ENCODE measurements around the gene CDYL2. TPM values are rescaled to one million over a fixed set of nuclear protein-coding genes. Genes with fewer than 3 reads are reported as not detected.

The CDYL2 gene
- total and polyA plus RNA-seq, 5 donors = 0.77 to 5.1 (median 3.4) TPM

DNA sequence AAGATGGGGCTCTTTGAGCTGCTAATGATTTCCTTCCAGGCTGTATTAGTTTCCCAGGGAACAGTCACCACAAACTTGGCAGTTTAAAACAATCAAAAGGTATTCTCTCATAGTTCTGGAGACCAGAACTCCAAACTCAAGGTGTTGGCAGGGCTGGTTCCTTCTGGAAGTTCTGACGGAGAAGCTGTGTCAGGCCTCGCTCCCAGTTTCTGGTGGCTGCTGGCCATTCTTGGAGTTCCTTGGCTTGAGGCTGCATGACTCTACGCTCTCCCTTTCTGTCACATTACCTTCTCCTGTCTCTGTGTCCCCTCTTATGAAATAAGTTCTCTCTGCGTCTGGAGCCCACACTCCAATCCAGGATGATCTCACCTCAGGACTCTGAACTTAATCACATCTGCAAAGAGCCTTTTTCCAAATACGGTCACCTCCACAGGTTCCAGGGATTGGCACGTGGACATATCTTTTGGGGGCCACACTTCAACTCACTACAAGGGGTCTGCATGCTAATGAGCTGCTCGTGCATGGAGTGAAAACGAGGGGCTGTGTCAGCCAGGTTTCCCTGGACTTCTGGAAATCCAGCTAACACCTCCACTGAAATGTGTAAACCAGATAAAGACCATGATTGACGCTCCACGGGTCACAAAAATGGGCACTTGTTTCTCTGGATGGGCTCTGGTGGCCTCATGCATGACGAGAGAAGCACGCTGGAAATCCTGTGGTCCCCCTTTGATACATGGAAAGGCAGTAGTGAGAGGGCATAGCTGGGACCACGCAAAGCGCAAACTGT, 185.3 kb downstream of the CDYL2 start:
- Histone ChIP-seq H3K4me3 (ENCODE audit: low read length) (no peak overlapping the region), H3K27ac (ENCODE audit: low read length) (no peak overlapping the region), H3K9me3 (ENCODE audit: control insufficient read depth, low read length) (peaks cover 3% of the 10 kb centered on the region), H3K27me3 (ENCODE audit: control insufficient read depth, insufficient read depth) (no peaks in the 10 kb centered on the region), H3K4me1 (ENCODE audit: control insufficient read depth, insufficient read depth, low read length) (no peaks in the 10 kb centered on the region)
- intact Hi-C loops (cut with DNase I) = no loop called here
- no peak for DNase-seq
- 91% methylated on average over 14 of the region's 14 CpGs for WGBS
- no peak for ATAC-seq

- DNase-seq (no peak), ATAC-seq (no peak)
- Histone ChIP-seq H3K9me3 (ENCODE audit: control insufficient read depth, low read length) (no peaks in the 10 kb centered on the region), H3K4me3 (ENCODE audit: low read length) (no peak overlapping the region), H3K27me3 (ENCODE audit: control insufficient read depth, insufficient read depth) (no peaks in the 10 kb centered on the region), H3K27ac (ENCODE audit: low read length) (no peak overlapping the region), H3K4me1 (ENCODE audit: control insufficient read depth, insufficient read depth, low read length) (no peaks in the 10 kb centered on the region)
- WGBS = 90% methylated on average over 3 of the region's 3 CpGs
- intact Hi-C loops (cut with DNase I) = no loop called here
These were observed 188.0 kb downstream of the CDYL2 start for GRCh38 chr16:80616362-80616761.

DNA sequence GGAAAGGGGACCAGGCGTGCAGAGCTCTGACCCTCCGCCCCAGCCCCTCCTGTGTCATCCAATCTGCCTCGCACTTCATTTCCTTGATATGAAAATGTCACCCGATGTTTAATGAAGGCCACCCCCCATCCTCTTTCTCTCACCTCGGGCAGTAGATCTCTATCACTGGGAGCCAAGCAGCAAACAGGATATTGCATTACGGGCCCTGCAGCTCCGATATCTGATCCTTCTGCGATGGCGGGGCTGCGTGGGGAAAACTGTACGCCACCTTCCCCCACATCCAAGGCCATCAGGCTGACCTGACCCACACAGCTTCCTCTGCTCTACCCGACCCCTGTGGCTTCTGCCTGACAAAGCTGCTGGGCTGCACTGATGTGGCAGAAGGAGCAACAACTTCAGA, 188.7 kb downstream of the CDYL2 start:
- no peak for DNase-seq
- ATAC-seq = no peak
- Histone ChIP-seq H3K27me3 (ENCODE audit: control insufficient read depth, insufficient read depth) (no peaks in the 10 kb centered on the region), H3K4me1 (ENCODE audit: control insufficient read depth, insufficient read depth, low read length) (no peaks in the 10 kb centered on the region), H3K9me3 (ENCODE audit: control insufficient read depth, low read length) (no peaks in the 10 kb centered on the region), H3K27ac (ENCODE audit: low read length) (no peak overlapping the region), H3K4me3 (ENCODE audit: low read length) (no peak overlapping the region)
- WGBS = 75% methylated on average over 12 of the region's 12 CpGs
- intact Hi-C loops (cut with DNase I) = no loop called here

DNA sequence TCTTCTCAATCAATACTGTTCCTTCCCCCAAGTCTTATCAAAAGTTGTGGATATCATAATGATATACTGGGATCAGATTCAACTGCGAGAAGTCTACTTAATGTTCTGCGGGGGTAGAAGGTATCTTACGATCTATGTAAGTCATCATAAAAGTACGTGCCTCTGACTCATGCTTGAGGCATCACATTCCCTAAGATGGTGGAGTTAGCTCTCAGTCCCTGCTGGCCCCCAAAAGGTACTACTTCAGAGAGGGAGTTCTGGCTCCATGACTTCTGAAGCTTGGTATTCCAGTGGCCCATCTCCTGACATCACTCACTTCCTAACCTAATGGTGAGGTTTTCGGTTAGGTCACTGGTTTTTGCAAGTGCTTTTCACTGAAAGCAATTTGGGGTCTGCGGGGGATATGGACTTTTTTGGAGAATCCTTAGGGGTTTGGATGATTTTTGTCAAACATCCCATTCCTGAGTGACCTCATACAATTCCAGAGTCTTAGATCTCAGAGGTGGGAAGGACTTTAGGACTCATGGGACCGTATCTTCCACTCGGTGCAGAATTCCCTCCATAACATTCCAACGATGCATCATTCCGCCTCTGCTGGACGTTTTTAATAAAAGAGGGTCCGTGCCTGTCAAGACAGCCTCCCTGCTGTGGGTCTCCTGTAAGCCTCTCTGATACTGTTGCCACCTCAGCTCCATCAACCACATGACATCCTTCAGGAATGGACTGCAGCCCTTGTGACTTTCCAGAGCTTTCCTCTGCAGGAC, 189.3 kb downstream of the CDYL2 start:
- Histone ChIP-seq H3K4me1 (ENCODE audit: control insufficient read depth, insufficient read depth, low read length) (no peaks in the 10 kb centered on the region), H3K27ac (ENCODE audit: low read length) (no peak overlapping the region), H3K9me3 (ENCODE audit: control insufficient read depth, low read length) (no peaks in the 10 kb centered on the region), H3K27me3 (ENCODE audit: control insufficient read depth, insufficient read depth) (no peaks in the 10 kb centered on the region), H3K4me3 (ENCODE audit: low read length) (no peak overlapping the region)
- ATAC-seq (no peak), DNase-seq (no peak)
- WGBS = 91% methylated on average over 12 of the region's 12 CpGs
- intact Hi-C loops (cut with DNase I) = no loop called here

DNA sequence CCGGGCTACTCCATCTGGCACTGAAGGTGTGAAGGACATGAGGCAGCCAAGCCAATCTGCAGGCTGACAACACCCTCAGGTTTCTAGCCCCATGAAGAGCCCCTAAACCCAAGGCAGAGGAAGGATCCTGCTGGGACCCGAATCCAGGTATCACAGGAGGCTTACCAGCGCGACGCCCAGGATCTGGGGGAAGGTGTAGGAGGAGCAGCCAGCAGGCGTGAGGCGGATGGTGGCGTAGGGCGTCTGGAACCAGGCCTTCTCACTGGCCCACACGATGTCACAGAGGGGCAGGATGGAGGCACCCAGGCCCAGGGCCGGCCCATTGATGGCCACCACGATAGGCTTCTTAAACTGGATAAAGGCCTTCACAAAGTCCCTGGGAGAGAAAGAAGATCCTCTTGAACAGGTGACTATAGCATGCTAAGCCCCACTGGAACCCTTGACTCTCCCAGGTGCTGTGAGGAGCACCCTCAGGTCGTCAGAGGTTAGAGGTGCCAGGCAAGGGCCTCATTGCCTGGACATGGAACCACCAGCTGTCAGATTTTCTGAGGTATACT, 191.9 kb downstream of the CDYL2 start:
- no peak for ATAC-seq

DNA sequence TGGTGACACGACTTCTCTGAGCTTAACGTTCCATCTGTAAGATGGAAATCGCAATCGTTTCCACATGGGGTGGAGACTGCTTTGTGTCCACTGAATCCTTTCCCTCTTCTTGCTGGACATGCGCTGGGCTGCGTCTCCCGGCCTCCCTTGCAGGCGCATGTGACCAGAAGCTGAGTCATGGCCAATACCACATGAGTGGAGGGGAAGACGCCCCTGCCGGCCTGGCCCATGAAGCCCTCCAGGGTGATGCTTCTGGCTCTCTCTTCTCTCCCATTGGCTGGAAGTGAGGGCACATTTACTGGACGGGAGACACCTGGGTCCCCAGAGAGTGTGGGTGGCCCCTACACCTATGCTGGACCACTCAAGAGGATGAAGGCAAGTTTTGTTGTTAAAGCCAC, 192.5 kb downstream of the CDYL2 start:
- H3K27ac ChIP-seq (ENCODE audit: low read length) = no peak overlapping the region
- H3K4me3 ChIP-seq (ENCODE audit: low read length) = no peak overlapping the region
- no peaks in the 10 kb centered on the region for H3K9me3 ChIP-seq (ENCODE audit: control insufficient read depth, low read length)
- ATAC-seq (no peak), DNase-seq (no peak)
- no peaks in the 10 kb centered on the region for H3K27me3 ChIP-seq (ENCODE audit: control insufficient read depth, insufficient read depth)
- no peaks in the 10 kb centered on the region for H3K4me1 ChIP-seq (ENCODE audit: control insufficient read depth, insufficient read depth, low read length)
- intact Hi-C loops (cut with DNase I) = no loop called here
- 93% methylated on average over 11 of the region's 11 CpGs for WGBS

More for the DNA sequence above, 191.9 kb downstream of the CDYL2 start:
- intact Hi-C loops (cut with DNase I) = no loop called here
- H3K27ac ChIP-seq (ENCODE audit: low read length) = no peak overlapping the region
- H3K9me3 ChIP-seq (ENCODE audit: control insufficient read depth, low read length) = no peaks in the 10 kb centered on the region
- H3K27me3 ChIP-seq (ENCODE audit: control insufficient read depth, insufficient read depth) = no peaks in the 10 kb centered on the region
- H3K4me1 ChIP-seq (ENCODE audit: control insufficient read depth, insufficient read depth, low read length) = no peaks in the 10 kb centered on the region
- no peak for DNase-seq
- 95% methylated on average over 13 of the region's 13 CpGs for WGBS
- H3K4me3 ChIP-seq (ENCODE audit: low read length) = no peak overlapping the region

GRCh38 chr16:80611171-80611929, 193.0 kb downstream of the CDYL2 start:
- Histone ChIP-seq H3K4me3 (ENCODE audit: low read length) (no peak overlapping the region), H3K9me3 (ENCODE audit: control insufficient read depth, low read length) (no peaks in the 10 kb centered on the region), H3K27ac (ENCODE audit: low read length) (no peak overlapping the region), H3K27me3 (ENCODE audit: control insufficient read depth, insufficient read depth) (no peaks in the 10 kb centered on the region), H3K4me1 (ENCODE audit: control insufficient read depth, insufficient read depth, low read length) (no peaks in the 10 kb centered on the region)
- WGBS = 84% methylated on average over 16 of the region's 16 CpGs
- ATAC-seq (no peak), DNase-seq (no peak)
- intact Hi-C loops (cut with DNase I) = no loop called here

DNA sequence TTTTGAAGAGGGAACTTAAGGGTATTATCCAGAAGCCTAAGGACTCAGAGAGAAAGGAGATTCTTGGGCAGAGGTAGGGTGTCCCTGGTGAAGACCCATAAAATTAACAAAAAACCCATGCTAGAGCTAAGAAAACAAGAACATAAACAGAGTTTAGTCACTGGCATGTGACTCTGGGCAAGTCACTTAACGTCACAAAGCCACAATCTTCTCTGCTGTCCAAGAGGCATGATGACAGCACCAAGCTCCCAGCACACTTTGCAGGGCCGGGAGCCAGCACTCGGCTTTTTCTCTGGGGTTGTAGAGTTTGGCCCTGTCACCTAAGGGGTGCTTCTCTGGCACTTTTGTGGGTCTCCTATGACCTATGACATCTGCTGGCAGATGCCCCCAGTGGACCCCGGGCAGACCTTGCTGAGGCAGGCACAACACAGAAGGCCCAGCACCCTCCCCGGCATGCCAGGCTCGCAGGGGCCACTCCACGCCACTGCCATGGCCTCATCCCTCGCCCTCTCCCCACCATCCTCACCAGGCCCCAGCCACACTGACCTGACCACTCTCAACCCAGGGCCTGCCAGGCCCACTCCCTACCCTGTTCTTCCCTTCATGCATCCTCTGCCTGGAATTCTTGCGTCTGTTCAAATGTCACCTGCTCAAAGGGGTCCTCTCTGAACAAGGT, 193.8 kb downstream of the CDYL2 start:
- intact Hi-C loops (cut with DNase I) = no loop called here
- WGBS = 88% methylated on average over 9 of the region's 9 CpGs
- ATAC-seq = no peak

GRCh38 chr16:80608946-80609345, 195.5 kb downstream of the CDYL2 start:
- 64% methylated on average over 6 of the region's 6 CpGs for WGBS
- no peak overlapping the region for H3K27ac ChIP-seq (ENCODE audit: low read length)
- H3K9me3 ChIP-seq (ENCODE audit: control insufficient read depth, low read length) = no peaks in the 10 kb centered on the region
- ATAC-seq (no peak), DNase-seq (no peak)
- no peaks in the 10 kb centered on the region for H3K27me3 ChIP-seq (ENCODE audit: control insufficient read depth, insufficient read depth)
- intact Hi-C loops (cut with DNase I) = no loop called here
- no peak overlapping the region for H3K4me3 ChIP-seq (ENCODE audit: low read length)
- H3K4me1 ChIP-seq (ENCODE audit: control insufficient read depth, insufficient read depth, low read length) = no peaks in the 10 kb centered on the region

More for the DNA sequence above, 193.8 kb downstream of the CDYL2 start:
- H3K9me3 ChIP-seq (ENCODE audit: control insufficient read depth, low read length) = no peaks in the 10 kb centered on the region
- H3K4me3 ChIP-seq (ENCODE audit: low read length) = no peak overlapping the region
- H3K4me1 ChIP-seq (ENCODE audit: control insufficient read depth, insufficient read depth, low read length) = no peaks in the 10 kb centered on the region
- no peak overlapping the region for H3K27ac ChIP-seq (ENCODE audit: low read length)
- DNase-seq = no peak
- H3K27me3 ChIP-seq (ENCODE audit: control insufficient read depth, insufficient read depth) = no peaks in the 10 kb centered on the region

- 82% methylated on average over 6 of the region's 6 CpGs for WGBS
- Histone ChIP-seq H3K27me3 (ENCODE audit: control insufficient read depth, insufficient read depth) (no peaks in the 10 kb centered on the region), H3K4me3 (ENCODE audit: low read length) (no peak overlapping the region), H3K27ac (ENCODE audit: low read length) (no peak overlapping the region), H3K4me1 (ENCODE audit: control insufficient read depth, insufficient read depth, low read length) (no peaks in the 10 kb centered on the region), H3K9me3 (ENCODE audit: control insufficient read depth, low read length) (no peaks in the 10 kb centered on the region)
- intact Hi-C loops (cut with DNase I) = no loop called here
- DNase-seq (no peak), ATAC-seq (no peak)
These were observed 197.2 kb downstream of the CDYL2 start for GRCh38 chr16:80607204-80607603.
